Measurements from ENCODE around the gene RPS14. TPM values are rescaled to one million over a fixed set of nuclear protein-coding genes. Genes with fewer than 3 reads are reported as not detected.

Gene RPS14
- total and polyA plus RNA-seq, 2 of the 8 experiments (the other 6 are each of a cell fraction or from before 2014, with no cell fraction given) = 2,548 to 6,423 TPM

DNA sequence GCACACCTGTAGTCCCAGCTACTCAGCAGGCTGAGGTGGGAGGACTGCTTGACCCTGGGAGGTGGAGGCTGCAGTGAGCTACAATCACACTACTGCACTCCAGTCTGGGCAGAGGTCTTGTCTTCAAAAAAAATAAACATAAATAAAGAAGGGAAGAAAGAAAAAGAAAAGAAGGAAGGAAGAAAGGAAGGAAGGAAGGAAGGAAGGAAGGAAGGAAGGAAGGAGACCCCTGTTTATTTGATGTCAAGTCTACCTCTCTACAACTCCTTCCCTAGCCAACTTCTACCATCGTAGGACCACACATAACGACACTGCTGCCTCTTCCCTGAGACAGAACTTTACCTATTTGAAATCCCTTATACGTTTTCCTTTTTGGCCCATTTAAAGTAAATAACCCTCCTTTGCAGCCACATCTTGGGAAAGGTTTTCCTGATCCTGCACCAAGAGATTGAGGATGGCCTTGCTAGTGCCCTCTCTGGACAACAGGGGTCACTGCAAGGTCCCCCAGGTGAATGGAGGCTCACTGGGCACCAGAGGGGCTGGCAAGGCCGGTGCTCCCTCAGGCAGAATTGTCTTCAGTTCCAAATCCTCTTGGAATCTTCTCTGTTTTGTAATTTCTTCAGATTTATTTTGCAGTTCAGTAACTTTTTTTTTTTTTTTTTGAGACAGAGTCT lies 10.5 kb downstream of the RPS14 start:
- DNase-seq (ENCODE audit: low read depth in 1 of 2, low spot score in 2 of 2) = peak in 1 of 2 experiments; percentile 68
- Histone ChIP-seq H3K27ac (ENCODE audit: low read depth, low read length) (no peak overlapping the region), H3K14ac (ENCODE audit: insufficient read length) (no peak overlapping the region)
- no peak for TF ChIP-seq TBP (IDR thresholded peaks at IDR 0.05; ENCODE audit: low read depth, low read length)
- TF ChIP-seq TCF12 (IDR thresholded peaks at IDR 0.05; ENCODE audit: low read depth, low read length) = no peak
- no peak for TF ChIP-seq SIRT6 (IDR thresholded peaks at IDR 0.05; ENCODE audit: low read length)
- TF ChIP-seq NRF1 (IDR thresholded peaks at IDR 0.05; ENCODE audit: low read depth, low read length) = no peak
- TF ChIP-seq TAF7 (optimal IDR thresholded peaks at IDR 0.05; ENCODE audit: borderline replicate concordance, low read depth, low read length) = no peak
- TF ChIP-seq SAP30 (IDR thresholded peaks at IDR 0.05; ENCODE audit: insufficient read depth, insufficient replicate concordance, low read length) = no peak
- TF ChIP-seq KDM1A (IDR thresholded peaks at IDR 0.05; ENCODE audit: borderline replicate concordance, low read length) = no peak
- TF ChIP-seq TEAD4 (IDR thresholded peaks at IDR 0.05; ENCODE audit: low read depth, low read length) = no peak
- TF ChIP-seq RNF2 (IDR thresholded peaks at IDR 0.05; ENCODE audit: borderline replicate concordance, low read depth, low read length, missing control alignments, poor library complexity, severe bottlenecking) = no peak

More for the DNA sequence above, 10.5 kb downstream of the RPS14 start:
- FAIRE-seq = no peak
- H2BK15ac ChIP-seq (ENCODE audit: low read length) = no peak overlapping the region
- H4K91ac ChIP-seq (replicated peaks; ENCODE audit: insufficient read length, low read length) = no peak overlapping the region
- peaks cover 0 to 4% (median 1%) of the 10 kb centered on the region in 4 experiments; a peak in 4 of 7 replicates for H3K4me1 ChIP-seq (replicated peaks in 1 of 4; ENCODE audit: control insufficient read depth in 3 of 4, insufficient read depth in 4 of 4, low read length in 3 of 4)
- no peak overlapping the region for H2BK12ac ChIP-seq (ENCODE audit: low read depth, low read length)
- H2AK5ac ChIP-seq (ENCODE audit: low read depth, low read length) = no peak overlapping the region
- peaks cover 1 to 4% of the 10 kb centered on the region in 2 experiments for H4K20me1 ChIP-seq (replicated peaks in 1 of 2; ENCODE audit: control insufficient read depth in 1 of 2, insufficient read depth in 2 of 2, low read length in 2 of 2)
- WGBS, 2 experiments (ENCODE audit: extremely low coverage in 1 of 2, insufficient coverage in 1 of 2, insufficient read length in 1 of 2, insufficient replicate concordance in 2 of 2, low coverage in 1 of 2, low lambda C conversion rate in 2 of 2, missing lambda C conversion rate in 1 of 2) = 49% methylated on average over 4 of the region's 4 CpGs; no CpG with 5 or more reads in 1 of the 2 experiments
- no peak overlapping the region for H3K4me3 ChIP-seq (ENCODE audit: extremely low read depth in 1 of 4, insufficient read depth in 2 of 4, low read depth in 3 of 4, low read length in 4 of 4)
- H3K79me1 ChIP-seq (ENCODE audit: low read depth, low read length) = no peaks in the 10 kb centered on the region
- no peak overlapping the region for H2BK20ac ChIP-seq (ENCODE audit: low read length)
- H3K27me3 ChIP-seq (replicated peaks in 1 of 4; ENCODE audit: control insufficient read depth in 3 of 4, extremely low read depth in 1 of 4, insufficient read depth in 3 of 4, low read length in 3 of 4) = no peaks in the 10 kb centered on the region
- ChIA-PET CTCF (ENCODE audit: partially characterized antibody) (interaction anchor here (0.6 to 14.1 kb wide), 28 partner anchors 8 to 631 kb away, joined by 3 to 245 read pairs (median 3); partner anchors contain the start of genes RBM22 and RPS14), POLR2A (ENCODE audit: partially characterized antibody) (interaction anchor here (0.7 to 7.3 kb wide), 7 partner anchors 9 to 174 kb away, joined by 3 to 70 read pairs (median 5); partner anchors contain the start of genes CD74 and RPS14)
- no peak overlapping the region for H3K9ac ChIP-seq (replicated peaks in 1 of 4; ENCODE audit: extremely low read depth in 1 of 4, low read depth in 3 of 4, low read length in 3 of 4)
- no peaks in the 10 kb centered on the region for H3K79me2 ChIP-seq (ENCODE audit: control insufficient read depth in 1 of 2, insufficient read depth in 2 of 2, low read length in 2 of 2)
- H3K36me3 ChIP-seq (ENCODE audit: control insufficient read depth in 2 of 4, insufficient read depth in 4 of 4, low read length in 3 of 4) = peaks cover 6 to 10% (median 8%) of the 10 kb centered on the region in 4 experiments; a peak in 6 of 8 replicates
- H3K23me2 ChIP-seq (ENCODE audit: low read depth, low read length) = no peaks in the 10 kb centered on the region
- H3K18ac ChIP-seq (ENCODE audit: extremely low read depth, low read length) = no peak overlapping the region
- no peak overlapping the region for H2AFZ ChIP-seq (ENCODE audit: low read length)
- H4K5ac ChIP-seq (ENCODE audit: insufficient read length, low read depth, low read length) = no peak overlapping the region
- H3K56ac ChIP-seq (replicated peaks; ENCODE audit: insufficient read length, low read depth, low read length) = no peak overlapping the region
- H4K8ac ChIP-seq (ENCODE audit: extremely low read depth, insufficient read depth, low read length) = no peak overlapping the region
- no peak overlapping the region for H2BK5ac ChIP-seq (ENCODE audit: low read depth, low read length)
- H3K9me3 ChIP-seq (ENCODE audit: insufficient read depth in 2 of 2, low read depth in 1 of 2, low read length in 1 of 2) = no peaks in the 10 kb centered on the region
- no peak overlapping the region for H2BK120ac ChIP-seq (replicated peaks; ENCODE audit: low read depth, low read length)
- no peak overlapping the region for H3K23ac ChIP-seq (ENCODE audit: insufficient read length)
- H3K4ac ChIP-seq (replicated peaks; ENCODE audit: insufficient read length, low read depth, low read length) = no peak overlapping the region
- no peak overlapping the region for H3K4me2 ChIP-seq (ENCODE audit: insufficient read depth in 1 of 2, low read depth in 2 of 2, low read length in 2 of 2)
